IPS-18a (cell line): Measurements from ENCODE around the gene ABCA6.
"Not testable (repeated sequence)": the region's sequence is repeated elsewhere in the genome, so short reads cannot be mapped to it uniquely, and the experiment has no call there.

Source experiments
- H3K27ac ChIP-seq: one replicate; pipeline ENCODE4 v1.5.1; 2013; ENCODE audit warnings: low read length
- H3K27me3 ChIP-seq: one replicate; pipeline ENCODE4 v1.6.1; 2013; ENCODE audit warnings: mild to moderate bottlenecking, low read length; ENCODE audit not compliant: control insufficient read depth, insufficient read depth
- H3K36me3 ChIP-seq: one replicate; pipeline ENCODE4 v1.6.1; 2013; ENCODE audit warnings: low read depth, low read length; ENCODE audit not compliant: control insufficient read depth
- H3K4me1 ChIP-seq: one replicate; pipeline ENCODE4 v1.6.1; 2013; ENCODE audit warnings: low read depth, low read length; ENCODE audit not compliant: control insufficient read depth
- H3K4me3 ChIP-seq: one replicate; pipeline ENCODE4 v1.5.1; 2013; ENCODE audit warnings: low read length
- H3K9ac ChIP-seq: one replicate; pipeline ENCODE4 v1.6.1; 2013; ENCODE audit warnings: mild to moderate bottlenecking, low read length, moderate library complexity
- H3K9me3 ChIP-seq: one replicate; pipeline ENCODE4 v1.6.1; 2013; ENCODE audit warnings: low read depth, low read length; ENCODE audit not compliant: control insufficient read depth

ABCA6 gene

GRCh38 chr17:69168642-69169041 lies 26.9 kb upstream of the ABCA6 start:
- H3K9ac ChIP-seq, H3K27me3 ChIP-seq, H3K4me1 ChIP-seq, H3K36me3 ChIP-seq, H3K4me3 ChIP-seq, H3K9me3 ChIP-seq, H3K27ac ChIP-seq: not testable (repeated sequence)

GRCh38 chr17:69166957-69167356 lies 25.3 kb upstream of the ABCA6 start:
- no peaks in the 10 kb centered on the region for H3K36me3 ChIP-seq
- H3K4me3 ChIP-seq = no peak overlapping the region
- no peak overlapping the region for H3K27ac ChIP-seq
- H3K27me3 ChIP-seq = no peaks in the 10 kb centered on the region
- no peak overlapping the region for H3K9ac ChIP-seq
- no peaks in the 10 kb centered on the region for H3K4me1 ChIP-seq
- no peaks in the 10 kb centered on the region for H3K9me3 ChIP-seq

- Histone ChIP-seq H3K4me3 (no peak overlapping the region), H3K9ac (no peak overlapping the region), H3K9me3 (no peaks in the 10 kb centered on the region), H3K27me3 (no peaks in the 10 kb centered on the region), H3K36me3 (no peaks in the 10 kb centered on the region), H3K4me1 (no peaks in the 10 kb centered on the region), H3K27ac (no peak overlapping the region)
These were observed 22.5 kb upstream of the ABCA6 start for GRCh38 chr17:69164206-69164605.

- Histone ChIP-seq H3K4me1 (no peaks in the 10 kb centered on the region), H3K9me3 (no peaks in the 10 kb centered on the region), H3K9ac (no peak overlapping the region), H3K27me3 (no peaks in the 10 kb centered on the region), H3K36me3 (no peaks in the 10 kb centered on the region), H3K27ac (no peak overlapping the region), H3K4me3 (no peak overlapping the region)
These were observed 17.7 kb upstream of the ABCA6 start for GRCh38 chr17:69159418-69159817.

- Histone ChIP-seq H3K9me3 (no peaks in the 10 kb centered on the region), H3K4me3 (no peak overlapping the region), H3K36me3 (no peaks in the 10 kb centered on the region)
These were observed 12.6 kb upstream of the ABCA6 start for GRCh38 chr17:69154267-69154666.

GRCh38 chr17:69150333-69150732 lies 8.6 kb upstream of the ABCA6 start:
- H3K27ac ChIP-seq = no peak overlapping the region
- H3K4me1 ChIP-seq = no peaks in the 10 kb centered on the region
- no peaks in the 10 kb centered on the region for H3K27me3 ChIP-seq
- no peak overlapping the region for H3K4me3 ChIP-seq
- H3K36me3 ChIP-seq = no peaks in the 10 kb centered on the region
- no peaks in the 10 kb centered on the region for H3K9me3 ChIP-seq
- no peak overlapping the region for H3K9ac ChIP-seq

More at GRCh38 chr17:69154267-69154666, 12.6 kb upstream of the ABCA6 start:
- Histone ChIP-seq H3K27me3 (no peaks in the 10 kb centered on the region), H3K4me1 (no peaks in the 10 kb centered on the region), H3K9ac (no peak overlapping the region), H3K27ac (no peak overlapping the region)

- Histone ChIP-seq H3K4me1 (no peaks in the 10 kb centered on the region), H3K27ac (no peak overlapping the region), H3K9ac (no peak overlapping the region), H3K27me3 (no peaks in the 10 kb centered on the region), H3K4me3 (no peak overlapping the region), H3K36me3 (no peaks in the 10 kb centered on the region), H3K9me3 (no peaks in the 10 kb centered on the region)
These were observed 5.8 kb upstream of the ABCA6 start for GRCh38 chr17:69147460-69147859.

GRCh38 chr17:69144331-69145255 lies 2.9 kb upstream of the ABCA6 start:
- no peaks in the 10 kb centered on the region for H3K27me3 ChIP-seq
- H3K4me1 ChIP-seq = no peaks in the 10 kb centered on the region
- no peak overlapping the region for H3K4me3 ChIP-seq
- H3K27ac ChIP-seq = no peak overlapping the region
- H3K36me3 ChIP-seq = no peaks in the 10 kb centered on the region
- H3K9ac ChIP-seq = no peak overlapping the region
- no peaks in the 10 kb centered on the region for H3K9me3 ChIP-seq

- no peaks in the 10 kb centered on the region for H3K36me3 ChIP-seq
These were observed 2.1 kb upstream of the ABCA6 start for GRCh38 chr17:69143683-69144231.

GRCh38 chr17:69143151-69143550 lies 1.5 kb upstream of the ABCA6 start:
- Histone ChIP-seq H3K27me3 (no peaks in the 10 kb centered on the region), H3K36me3 (no peaks in the 10 kb centered on the region), H3K4me1 (no peaks in the 10 kb centered on the region), H3K4me3 (no peak overlapping the region), H3K9me3 (no peaks in the 10 kb centered on the region), H3K9ac (no peak overlapping the region), H3K27ac (no peak overlapping the region)

More at GRCh38 chr17:69143683-69144231, 2.1 kb upstream of the ABCA6 start:
- no peaks in the 10 kb centered on the region for H3K27me3 ChIP-seq
- H3K9me3 ChIP-seq = no peaks in the 10 kb centered on the region
- no peak overlapping the region for H3K4me3 ChIP-seq
- H3K27ac ChIP-seq = no peak overlapping the region
- no peak overlapping the region for H3K9ac ChIP-seq
- H3K4me1 ChIP-seq = no peaks in the 10 kb centered on the region

- H3K9ac ChIP-seq = no peak overlapping the region
- H3K27me3 ChIP-seq = no peaks in the 10 kb centered on the region
- H3K27ac ChIP-seq = no peak overlapping the region
- H3K4me3 ChIP-seq = no peak overlapping the region
- H3K36me3 ChIP-seq = no peaks in the 10 kb centered on the region
- H3K4me1 ChIP-seq = no peaks in the 10 kb centered on the region
- H3K9me3 ChIP-seq = no peaks in the 10 kb centered on the region
These were observed 594 bp upstream of the ABCA6 start for GRCh38 chr17:69142175-69142802.
